HepG2 (cell line): Measurements from ENCODE around the gene NEDD8. TPM values are rescaled to one million over a fixed set of nuclear protein-coding genes. Genes with fewer than 3 reads are reported as not detected.

Experiments used
- CCAR2 ChIP-seq: fragments of 200-400 bp; formaldehyde crosslinking; optimal IDR thresholded peaks from 2 replicates; pipeline ENCODE3; 2018; ENCODE audit warnings: low read depth, mild to moderate bottlenecking, low read length, moderate library complexity
- CEBPZ ChIP-seq: IDR thresholded peaks from 2 replicates; pipeline ENCODE4 v1.6.1; 2012; ENCODE audit warnings: low read length, improper control_type of control experiment
- DDIT3 ChIP-seq: sonication (generic); formaldehyde crosslinking; IDR thresholded peaks from 2 replicates; pipeline ENCODE4 v1.4.0; 2020; ENCODE audit warnings: mild to moderate bottlenecking, missing genetic modification reagents
- DR1 ChIP-seq: sonication (generic); formaldehyde crosslinking; IDR thresholded peaks from 2 replicates; pipeline ENCODE4 v1.8.0; 2021; ENCODE audit warnings: mild to moderate bottlenecking, missing genetic modification reagents, inconsistent platforms
- EZH2 ChIP-seq: conservative IDR thresholded peaks from 2 replicates; pipeline ENCODE4 v1.6.1; 2012; ENCODE audit warnings: mild to moderate bottlenecking, low read depth, low read length, moderate library complexity
- FIP1L1 ChIP-seq: fragments of 200-400 bp; formaldehyde crosslinking; IDR thresholded peaks from 2 replicates; pipeline ENCODE4 v1.6.1; 2018; ENCODE audit warnings: low read depth, mild to moderate bottlenecking, low read length, moderate library complexity, borderline replicate concordance; ENCODE audit not compliant: insufficient read depth
- GATA4 ChIP-seq: sonication (generic); IDR thresholded peaks from 2 replicates; pipeline ENCODE4 v1.6.1; 2016; ENCODE audit warnings: antibody characterized with exemption, low read depth, borderline replicate concordance
- MTERF4 ChIP-seq: sonication (generic); formaldehyde crosslinking; IDR thresholded peaks from 2 replicates; pipeline ENCODE4 v1.8.0; 2023; ENCODE audit warnings: mild to moderate bottlenecking, missing genetic modification reagents
- NFAT5 ChIP-seq: sonication (generic); formaldehyde crosslinking; IDR thresholded peaks from 2 replicates; pipeline ENCODE4 v1.4.0; 2020; ENCODE audit warnings: missing genetic modification reagents
- SSRP1 ChIP-seq: IDR thresholded peaks from 2 replicates; pipeline ENCODE4 v1.6.1; 2016; ENCODE audit warnings: control low read depth
- TGIF2 ChIP-seq: IDR thresholded peaks from 2 replicates; pipeline ENCODE4 v1.6.1; 2016; ENCODE audit warnings: control low read depth, missing compliant biosample characterization
- ZGPAT ChIP-seq: IDR thresholded peaks from 2 replicates; pipeline ENCODE4 v1.6.1; 2016; ENCODE audit warnings: mild to moderate bottlenecking
- ZNF253 ChIP-seq: sonication (generic); formaldehyde crosslinking; IDR thresholded peaks from 2 replicates; pipeline ENCODE4 v1.8.0; 2022; ENCODE audit warnings: mild to moderate bottlenecking, missing genetic modification reagents, borderline replicate concordance
- ZNF282 ChIP-seq: fragments of 450-650 bp; IDR thresholded peaks from 2 replicates; pipeline ENCODE4 v1.6.1; 2018; ENCODE audit not compliant: partially characterized antibody
- ZNF543 ChIP-seq: sonication (generic); formaldehyde crosslinking; IDR thresholded peaks from 2 replicates; pipeline ENCODE4 v1.4.0; 2020; ENCODE audit warnings: mild to moderate bottlenecking, missing genetic modification reagents
- ZNF629 ChIP-seq: sonication (generic); formaldehyde crosslinking; conservative IDR thresholded peaks from 2 replicates; pipeline ENCODE4 v1.5.0; 2020; ENCODE audit warnings: missing genetic modification reagents
- polyA plus RNA-seq, 8 experiments: library from polyadenylated mRNA; depleted of rRNA in 3 of 8; stranded (reverse) in 7 of 8; unstranded in 1 of 8; fragments of >200 nt; fragmentation: Illumina TruSeq in 4 of 8; extraction: Trizol in 4 of 8; gene quantifications; 2 replicates each; pipeline versions ENCODE4 v1.2.1 to v1.2.3, GENCODE V29; 2011 to 2016; ENCODE audit warnings: low read depth in 4 of 8, missing spikeins in 1 of 8, mixed read lengths in 1 of 8; ENCODE audit not compliant: insufficient read depth in 1 of 8
- total RNA-seq, 5 experiments: library from RNA; depleted of rRNA; stranded (reverse); fragments of >200 nt; fragmentation: Illumina TruSeq; extraction: Trizol; gene quantifications; 2 replicates each; pipeline ENCODE4 v1.2.3, GENCODE V29; 2016; ENCODE audit warnings: low read depth in 1 of 5

Gene NEDD8
- total and polyA plus RNA-seq, 2 of the 13 experiments (the other 11 are each of a cell fraction or from before 2014, with no cell fraction given): 535 to 713 TPM

GRCh38 chr14:24212924-24213865, 19.0 kb downstream of the NEDD8 start, which contains the start of gene CHMP4A (continued):
- peak; percentile 95 for TF ChIP-seq NFAT5 (CRISPR knock-in tag)
- TF ChIP-seq GATA4: peak; percentile 86; the same call in 1 of the 2 replicates
- 0 out of 2 replicates have a peak, but pooled peaks have one; percentile 49 for TF ChIP-seq DDIT3 (CRISPR knock-in tag)
- TF ChIP-seq FIP1L1: peak; percentile 88; the same call in 1 of the 2 replicates
- TF ChIP-seq SSRP1 (CRISPR knock-in tag): peak; percentile 21; the same call in 1 of the 2 replicates
- TF ChIP-seq MTERF4 (CRISPR knock-in tag): peak; percentile 82; the same call in 1 of the 2 replicates
- peak; percentile 47 for TF ChIP-seq TGIF2
- TF ChIP-seq EZH2: no peak
- peak; percentile 77; the same call in 1 of the 2 replicates for TF ChIP-seq DR1 (CRISPR knock-in tag)
- TF ChIP-seq ZNF253 (CRISPR knock-in tag): peak; percentile 67; the same call in 1 of the 2 replicates
- TF ChIP-seq CEBPZ: no peak
- peak; percentile 98; the same call in 1 of the 2 replicates for TF ChIP-seq ZGPAT (CRISPR knock-in tag)
- TF ChIP-seq ZNF629 (CRISPR knock-in tag): peak; percentile 52
- peak; percentile 74 for TF ChIP-seq CCAR2
- peak; percentile 99 for TF ChIP-seq ZNF543
- no peak for TF ChIP-seq ZNF282
